ENCODE results near the gene SF3B2.

- TF ChIP-seq POLR2A (IDR thresholded peaks at IDR 0.05), result no peak
- peak; percentile 67 to 90 (median 84) for TF ChIP-seq CTCF (IDR thresholded peaks at IDR 0.05 in 4 of 5, conservative IDR thresholded peaks at IDR 0.05 in 1 of 5)
Observed at GRCh38 chr11:66068154-66068821, 16.1 kb downstream of the SF3B2 start.
